Cardiac muscle cell (in vitro differentiated cells and primary cell): ENCODE measurements around the gene TGFBR3L. TPM values are rescaled to one million over a fixed set of nuclear protein-coding genes. Genes with fewer than 3 reads are reported as not detected.

Experiments used
- DNase-seq, 2 donors: peaks; one replicate each; pipeline versions ENCODE4 v3.0.0 to v3.0.0-alpha.2; 2010 to 2017; ENCODE audit warnings: low read depth in 1 of 2, low spot score in 1 of 2
- H3K27ac ChIP-seq: fragments of 200-600 bp; sonication (generic); 2 replicates; pipeline ENCODE4 v1.5.1; 2016
- H3K27me3 ChIP-seq: fragments of 200-600 bp; sonication (generic); 2 replicates; pipeline ENCODE4 v1.6.0; 2016; ENCODE audit warnings: control low read depth
- H3K36me3 ChIP-seq: fragments of 200-600 bp; sonication (generic); 2 replicates; pipeline ENCODE4 v1.5.1; 2016; ENCODE audit warnings: control low read depth
- H3K4me1 ChIP-seq: fragments of 200-600 bp; sonication (generic); 2 replicates; pipeline ENCODE4 v1.8.1; 2017; ENCODE audit warnings: low read depth, mild to moderate bottlenecking, mixed run types
- H3K4me3 ChIP-seq: fragments of 200-600 bp; sonication (generic); 2 replicates; pipeline ENCODE4 v1.5.1; 2016; ENCODE audit warnings: mild to moderate bottlenecking
- H3K9me3 ChIP-seq: fragments of 200-600 bp; sonication (generic); 2 replicates; pipeline ENCODE4 v1.5.1; 2017; ENCODE audit warnings: low read depth, mild to moderate bottlenecking, control low read depth
- CTCF ChIP-seq: IDR thresholded peaks from 2 replicates; pipeline ENCODE4 v1.5.1; 2012; ENCODE audit warnings: low read depth, mild to moderate bottlenecking, low read length
- polyA plus RNA-seq: library from polyadenylated mRNA; unstranded; fragments of >200 nt; fragmentation: Nextera tagmentation; extraction: Ambion mirVana; gene quantifications from 2 replicates; pipeline ENCODE4 v1.2.1, GENCODE V29; 2016
- total RNA-seq: library from RNA; depleted of rRNA; stranded (reverse); fragments of >200 nt; gene quantifications from 2 replicates; pipeline ENCODE4 v1.2.3, GENCODE V29; 2016

Gene TGFBR3L
- total RNA-seq, result 0.46 and 3.2 TPM in 2 replicates
- polyA plus RNA-seq, result 2.6 and 11.8 TPM in 2 replicates

GRCh38 chr19:7914598-7915045 lies at the start of gene TGFBR3L:
TSS of gene TGFBR3L (plus strand) at chr19:7914830.
- Histone ChIP-seq H3K36me3 (peaks cover 21% of the 10 kb centered on the region), H3K4me1 (peaks cover 5% of the 10 kb centered on the region), H3K9me3 (no peaks in the 10 kb centered on the region), H3K27me3 (peaks cover 51% of the 10 kb centered on the region), H3K4me3 (no peak within 1 kb of the TSS), H3K27ac (no peak within 1 kb of the TSS)
- no peak for TF ChIP-seq CTCF
- DNase-seq, result no peak

GRCh38 chr19:7865262-7865911 lies 49.2 kb upstream of the TGFBR3L start:
- peaks cover 10% of the 10 kb centered on the region for H3K4me1 ChIP-seq
- DNase-seq, result no peak
- peaks cover 63% of the 10 kb centered on the region for H3K27me3 ChIP-seq
- no peaks in the 10 kb centered on the region for H3K36me3 ChIP-seq
- no peak overlapping the region for H3K4me3 ChIP-seq
- H3K27ac ChIP-seq, result no peak overlapping the region
- no peak for TF ChIP-seq CTCF
- no peaks in the 10 kb centered on the region for H3K9me3 ChIP-seq

- no peak for DNase-seq
- H3K4me3 ChIP-seq, result no peak overlapping the region
- no peaks in the 10 kb centered on the region for H3K36me3 ChIP-seq
- no peak overlapping the region for H3K27ac ChIP-seq
- no peaks in the 10 kb centered on the region for H3K9me3 ChIP-seq
- peaks cover 13% of the 10 kb centered on the region for H3K4me1 ChIP-seq
- TF ChIP-seq CTCF, result no peak
- H3K27me3 ChIP-seq, result peaks cover 52% of the 10 kb centered on the region
These were observed 48.1 kb upstream of the TGFBR3L start for GRCh38 chr19:7866399-7867091.

- Histone ChIP-seq H3K27ac (no peak overlapping the region), H3K27me3 (peaks cover 44% of the 10 kb centered on the region), H3K9me3 (no peaks in the 10 kb centered on the region), H3K4me3 (no peak overlapping the region), H3K36me3 (no peaks in the 10 kb centered on the region), H3K4me1 (peaks cover 6% of the 10 kb centered on the region)
- no peak for TF ChIP-seq CTCF
- DNase-seq, result no peak
These were observed 47.4 kb upstream of the TGFBR3L start for GRCh38 chr19:7867092-7867844.

GRCh38 chr19:7868326-7868670 lies 46.3 kb upstream of the TGFBR3L start:
- H3K36me3 ChIP-seq, result no peaks in the 10 kb centered on the region
- TF ChIP-seq CTCF, result no peak

More at GRCh38 chr19:7868326-7868670, 46.3 kb upstream of the TGFBR3L start:
- Histone ChIP-seq H3K27me3 (peaks cover 40% of the 10 kb centered on the region), H3K27ac (no peak overlapping the region), H3K4me1 (peaks cover 6% of the 10 kb centered on the region), H3K9me3 (no peaks in the 10 kb centered on the region), H3K4me3 (peak overlapping the region; percentile 40)
- no peak for DNase-seq
